Measurements from ENCODE around the gene PITX3.

DNA sequence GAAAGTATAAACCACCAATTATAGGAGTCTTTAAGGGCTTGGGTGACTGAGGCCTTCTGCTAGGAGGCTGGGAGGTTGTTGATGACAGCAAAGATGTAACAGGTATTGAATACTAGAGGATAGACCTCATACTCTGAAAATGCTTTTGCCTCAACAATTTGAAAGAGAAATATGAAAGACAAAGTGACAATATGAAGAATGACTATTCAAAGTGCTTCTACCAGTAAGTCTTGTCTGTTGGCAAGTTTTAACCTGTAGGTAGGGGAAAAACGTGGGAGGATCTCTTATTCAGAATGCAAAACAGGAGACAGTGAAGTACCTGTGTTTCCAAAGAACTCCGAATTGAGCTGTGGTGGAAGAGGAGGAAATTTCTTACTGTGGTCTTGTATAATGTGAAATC, 42.2 kb upstream of the PITX3 start:
- TF ChIP-seq, protein P1, sequence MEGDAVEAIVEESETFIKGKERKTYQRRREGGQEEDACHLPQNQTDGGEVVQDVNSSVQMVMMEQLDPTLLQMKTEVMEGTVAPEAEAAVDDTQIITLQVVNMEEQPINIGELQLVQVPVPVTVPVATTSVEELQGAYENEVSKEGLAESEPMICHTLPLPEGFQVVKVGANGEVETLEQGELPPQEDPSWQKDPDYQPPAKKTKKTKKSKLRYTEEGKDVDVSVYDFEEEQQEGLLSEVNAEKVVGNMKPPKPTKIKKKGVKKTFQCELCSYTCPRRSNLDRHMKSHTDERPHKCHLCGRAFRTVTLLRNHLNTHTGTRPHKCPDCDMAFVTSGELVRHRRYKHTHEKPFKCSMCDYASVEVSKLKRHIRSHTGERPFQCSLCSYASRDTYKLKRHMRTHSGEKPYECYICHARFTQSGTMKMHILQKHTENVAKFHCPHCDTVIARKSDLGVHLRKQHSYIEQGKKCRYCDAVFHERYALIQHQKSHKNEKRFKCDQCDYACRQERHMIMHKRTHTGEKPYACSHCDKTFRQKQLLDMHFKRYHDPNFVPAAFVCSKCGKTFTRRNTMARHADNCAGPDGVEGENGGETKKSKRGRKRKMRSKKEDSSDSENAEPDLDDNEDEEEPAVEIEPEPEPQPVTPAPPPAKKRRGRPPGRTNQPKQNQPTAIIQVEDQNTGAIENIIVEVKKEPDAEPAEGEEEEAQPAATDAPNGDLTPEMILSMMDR (IDR thresholded peaks at IDR 0.05): no peak
- TF ChIP-seq EP300 (IDR thresholded peaks at IDR 0.05): no peak

All from upper lobe of left lung (tissue), 4 donors.